Measurements from ENCODE around the gene SPAG16.
"Not testable (repeated sequence)": the region's sequence is repeated elsewhere in the genome, so short reads cannot be mapped to it uniquely, and the experiment has no call there.

Gene SPAG16

DNA sequence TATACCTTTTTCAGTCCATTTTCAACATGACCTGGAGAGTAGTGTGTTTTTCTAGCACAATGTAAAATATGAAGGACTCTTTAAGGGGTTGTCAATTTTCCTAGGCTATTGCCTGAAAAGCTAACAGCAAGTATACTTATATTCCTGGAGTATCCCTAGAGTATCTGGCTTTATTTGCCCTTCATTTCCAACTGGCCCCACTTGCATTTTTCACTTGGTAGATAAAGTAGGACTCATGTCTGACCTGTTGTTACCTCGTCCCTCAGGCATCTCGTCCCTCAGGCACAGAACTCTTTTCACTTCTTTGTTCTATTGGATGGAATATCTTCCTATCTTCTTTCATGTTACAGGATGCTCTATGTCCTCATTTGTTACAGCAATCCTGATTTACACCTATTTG lies 69.2 kb downstream of the SPAG16 start:
- Histone ChIP-seq H3K4me3 (no peak overlapping the region), H3K27ac (no peak overlapping the region)

DNA sequence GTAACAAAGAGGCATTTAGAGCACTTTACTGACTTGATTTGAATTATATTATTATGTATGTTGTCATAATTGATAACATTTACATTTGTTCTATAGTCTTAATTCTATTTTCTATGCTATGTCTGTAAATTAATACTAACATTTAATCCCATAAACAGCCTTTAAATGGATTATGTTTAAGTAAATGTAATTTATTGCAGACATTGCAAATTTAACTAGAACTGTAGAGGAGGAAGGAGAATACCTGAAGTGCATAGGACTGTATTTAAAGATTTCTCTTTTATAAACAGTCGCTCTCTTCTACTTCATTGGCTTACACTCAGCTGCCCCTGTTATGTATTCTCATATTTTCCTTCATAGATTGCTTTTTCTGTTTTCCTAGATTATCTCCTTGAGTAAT lies 92.4 kb downstream of the SPAG16 start:
- Histone ChIP-seq H3K27ac (no peak overlapping the region), H3K4me3 (no peak overlapping the region)

DNA sequence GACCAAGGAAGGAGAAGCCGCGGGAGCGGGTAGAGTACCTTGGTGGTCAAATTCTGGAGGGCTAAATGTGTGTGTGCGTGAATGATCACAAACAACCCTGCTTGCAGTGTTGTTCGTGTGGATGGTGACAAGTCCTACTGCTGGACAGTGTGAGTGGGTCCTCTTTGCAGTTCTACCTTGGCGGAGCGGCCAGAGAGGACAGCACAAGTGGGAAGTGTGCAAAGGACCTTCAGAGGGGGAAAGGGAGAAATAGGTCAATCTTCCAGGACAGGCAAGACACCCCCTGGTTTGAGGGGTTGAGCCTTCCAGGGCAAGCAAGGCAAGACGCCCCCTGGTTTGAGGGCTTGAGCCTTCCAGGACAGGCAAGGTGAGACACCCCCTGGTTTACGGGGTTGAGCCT lies 122.8 kb downstream of the SPAG16 start:
- not testable (repeated sequence) for H3K27ac ChIP-seq, H3K4me3 ChIP-seq

DNA sequence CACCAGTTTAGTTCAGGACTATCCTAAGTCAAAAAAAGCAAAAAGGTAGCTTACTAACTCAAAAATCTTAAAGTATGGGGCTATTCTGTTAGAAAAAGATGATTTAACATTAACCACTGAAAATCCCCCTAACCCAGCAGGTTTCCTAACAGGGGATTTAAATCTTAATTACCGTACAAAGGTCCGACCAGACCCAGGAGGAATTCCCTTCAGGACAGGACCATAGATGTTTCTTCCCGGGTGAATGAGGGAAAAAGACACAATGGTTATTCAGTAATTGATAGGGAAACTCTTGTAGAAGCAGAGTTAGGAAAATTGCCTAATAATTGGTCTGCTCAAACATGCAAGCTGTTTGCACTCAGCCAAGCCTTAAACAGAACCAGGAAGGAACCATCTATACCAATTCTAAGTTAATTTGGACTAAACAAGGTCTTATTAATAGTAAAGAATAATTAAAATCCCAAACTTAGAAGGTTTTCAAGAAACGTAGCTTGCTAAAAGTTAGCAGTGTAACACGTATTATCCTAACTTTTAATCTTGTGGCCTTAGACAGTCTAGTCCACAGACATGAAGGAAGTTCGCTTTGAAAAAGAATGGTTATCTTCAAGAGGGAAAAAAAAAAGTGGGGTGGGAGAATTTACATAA lies 124.3 kb downstream of the SPAG16 start:
- H3K27ac ChIP-seq = not testable (repeated sequence)

DNA sequence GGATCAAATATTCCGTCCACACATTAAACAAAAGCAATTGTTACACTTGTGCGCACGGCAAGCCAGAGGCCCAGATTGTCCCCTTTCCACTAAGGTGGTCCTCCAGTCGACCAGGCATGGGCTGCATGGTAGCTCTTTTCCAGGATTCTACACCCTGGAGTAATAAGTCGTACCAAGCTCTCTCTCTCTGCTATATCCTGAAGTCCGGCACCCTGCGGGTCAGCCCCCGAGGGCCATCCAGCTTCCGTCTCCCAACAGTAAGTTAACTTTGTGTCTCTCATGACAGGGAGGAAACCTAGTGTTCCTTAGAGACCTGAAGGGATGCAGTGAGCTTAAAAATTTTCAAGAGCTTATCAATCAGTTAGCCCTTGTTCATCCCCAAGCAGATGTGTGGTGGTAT lies 126.4 kb downstream of the SPAG16 start:
- H3K27ac ChIP-seq, H3K4me3 ChIP-seq: not testable (repeated sequence)

More for the DNA sequence above, 124.3 kb downstream of the SPAG16 start:
- H3K4me3 ChIP-seq = not testable (repeated sequence)

DNA sequence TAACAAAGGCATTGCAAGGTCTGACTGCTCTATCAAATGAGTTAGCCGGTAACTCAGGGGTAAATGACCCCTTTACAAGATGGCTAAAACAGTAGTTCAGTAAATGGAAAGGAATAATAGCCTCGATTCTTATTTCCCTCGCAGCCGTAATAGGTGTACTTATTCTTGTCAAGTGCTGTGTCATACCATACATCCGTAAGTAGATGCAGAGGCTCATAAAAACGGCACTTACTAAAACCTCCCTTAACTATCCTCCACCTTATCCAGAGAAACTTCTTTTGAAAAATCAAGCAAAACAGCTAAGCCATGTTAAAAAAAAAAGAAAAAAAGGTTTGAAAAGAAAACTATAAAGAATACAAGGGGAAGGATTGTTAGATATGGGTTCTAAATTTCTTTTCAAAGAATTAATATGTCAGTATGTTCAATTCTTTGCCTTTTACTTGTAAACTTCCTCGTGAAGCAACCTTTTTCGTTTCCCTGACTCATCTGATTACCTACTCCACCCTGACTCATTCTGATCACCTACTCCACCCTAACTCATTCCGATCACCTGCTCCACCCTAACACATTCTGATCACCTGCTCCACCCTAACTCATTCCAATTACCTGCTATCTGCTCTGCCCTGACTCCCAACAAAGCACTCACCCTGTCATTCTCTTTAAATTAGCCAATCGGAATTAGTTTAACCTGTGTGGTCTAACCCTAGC lies 127.5 kb downstream of the SPAG16 start:
- no peak overlapping the region for H3K27ac ChIP-seq

DNA sequence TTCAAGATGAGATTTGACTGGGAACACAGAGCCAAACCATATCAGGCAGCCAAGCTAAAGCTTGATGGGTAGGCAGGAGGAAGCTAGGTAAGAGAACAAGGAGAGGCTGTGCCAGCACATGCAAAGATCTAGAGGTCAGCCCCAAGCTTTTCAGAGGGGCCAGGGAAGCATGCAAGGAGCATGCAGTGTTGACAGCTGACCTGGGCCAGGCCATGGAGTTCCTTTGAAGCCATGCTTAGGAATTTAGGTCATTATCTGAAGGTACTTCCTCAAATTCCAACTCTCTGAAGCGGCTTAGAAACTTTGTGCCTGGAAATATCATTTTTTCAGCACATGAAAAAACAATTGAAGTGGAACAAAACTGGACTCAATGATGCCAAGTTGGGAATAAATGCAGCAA lies 130.8 kb downstream of the SPAG16 start:
- H3K27ac ChIP-seq = no peak overlapping the region
- H3K4me3 ChIP-seq = no peak overlapping the region

More for the DNA sequence above, 127.5 kb downstream of the SPAG16 start:
- no peak overlapping the region for H3K4me3 ChIP-seq

DNA sequence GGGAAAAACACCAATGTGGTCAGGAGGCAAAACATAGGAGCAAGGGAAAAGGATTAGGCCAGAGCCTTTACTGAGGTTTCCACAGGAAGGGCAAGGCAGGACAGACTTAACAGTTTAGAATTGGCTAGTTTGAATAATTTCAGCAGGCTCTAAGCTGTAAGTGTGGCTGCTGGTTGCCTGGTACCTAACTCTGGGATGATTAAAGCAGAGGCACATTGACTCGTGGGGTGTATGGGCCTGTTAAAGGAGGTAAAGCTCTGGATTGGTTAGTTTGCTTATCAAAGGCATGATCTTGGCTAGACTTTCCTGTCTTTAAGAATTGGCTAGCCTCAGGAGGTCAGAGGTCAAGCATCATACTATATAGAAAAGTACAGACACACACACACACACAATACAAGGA lies 132.6 kb downstream of the SPAG16 start:
- Histone ChIP-seq H3K4me3 (no peak overlapping the region), H3K27ac (no peak overlapping the region)

DNA sequence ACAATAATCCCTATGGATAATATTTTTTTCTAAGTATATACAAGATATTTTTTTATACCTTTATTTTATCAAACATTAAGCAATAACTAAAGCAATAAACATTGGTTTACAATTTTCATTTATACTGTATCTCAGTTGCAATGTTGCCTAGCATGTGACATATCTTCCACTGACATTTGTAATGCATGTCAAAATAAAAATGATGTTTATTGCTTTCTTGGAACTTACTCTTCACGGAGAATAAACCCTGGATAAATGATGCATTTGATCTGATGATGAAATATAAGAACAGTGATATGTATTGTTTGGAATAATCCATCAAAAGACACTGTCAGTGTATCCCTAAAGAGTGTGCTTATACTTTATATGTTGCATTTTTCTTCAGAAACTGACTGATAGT lies 135.7 kb downstream of the SPAG16 start:
- no peak overlapping the region for H3K4me3 ChIP-seq
- H3K27ac ChIP-seq = no peak overlapping the region

DNA sequence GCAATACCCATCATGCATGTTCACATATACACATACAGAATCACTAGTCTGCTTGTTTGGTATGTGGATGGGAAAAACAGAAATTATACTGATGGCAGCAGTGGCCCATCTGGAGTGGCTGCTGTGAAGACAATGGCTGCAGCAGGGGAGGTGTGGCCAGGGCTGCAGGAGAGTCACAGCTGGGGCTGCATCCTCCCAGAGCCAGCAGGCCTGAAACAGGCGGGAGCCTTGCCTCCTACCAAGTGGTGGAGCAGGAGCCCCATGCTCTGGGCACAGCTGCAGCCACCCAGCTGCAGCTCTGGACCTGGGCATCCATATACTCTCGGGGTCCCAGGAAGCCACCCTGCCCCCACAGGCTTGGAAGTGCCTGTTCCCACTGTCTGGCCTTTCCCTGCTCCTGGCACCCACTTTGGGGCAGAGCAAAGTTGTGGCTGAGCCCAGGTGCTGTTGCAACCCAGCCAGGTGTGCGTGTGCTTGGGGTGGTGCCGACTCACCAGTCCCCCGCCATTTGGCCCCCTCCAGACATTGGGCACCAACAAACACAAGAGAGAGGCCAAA lies 136.6 kb downstream of the SPAG16 start:
- H3K27ac ChIP-seq = no peak overlapping the region
- H3K4me3 ChIP-seq = no peak overlapping the region

DNA sequence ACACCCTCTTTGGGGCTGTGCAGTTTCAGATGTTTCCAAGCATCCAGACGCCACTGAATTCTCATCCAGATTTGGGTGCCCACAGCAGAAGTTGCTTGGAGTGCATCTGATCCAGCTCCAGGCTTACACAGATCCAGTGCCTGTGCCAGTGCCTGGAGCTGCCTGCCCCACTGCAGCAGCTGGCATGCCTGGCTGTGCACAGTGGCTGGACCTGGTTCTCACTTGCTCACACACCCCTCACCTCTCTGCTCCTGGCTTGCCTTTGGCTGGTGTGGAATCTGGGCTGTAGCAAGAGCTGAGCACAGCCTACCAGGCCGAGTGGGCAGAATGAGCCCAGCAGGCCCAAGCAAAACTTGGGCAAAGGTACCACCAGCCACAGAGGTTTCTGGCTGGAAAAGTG lies 137.9 kb downstream of the SPAG16 start:
- Histone ChIP-seq H3K27ac (no peak overlapping the region), H3K4me3 (no peak overlapping the region)

DNA sequence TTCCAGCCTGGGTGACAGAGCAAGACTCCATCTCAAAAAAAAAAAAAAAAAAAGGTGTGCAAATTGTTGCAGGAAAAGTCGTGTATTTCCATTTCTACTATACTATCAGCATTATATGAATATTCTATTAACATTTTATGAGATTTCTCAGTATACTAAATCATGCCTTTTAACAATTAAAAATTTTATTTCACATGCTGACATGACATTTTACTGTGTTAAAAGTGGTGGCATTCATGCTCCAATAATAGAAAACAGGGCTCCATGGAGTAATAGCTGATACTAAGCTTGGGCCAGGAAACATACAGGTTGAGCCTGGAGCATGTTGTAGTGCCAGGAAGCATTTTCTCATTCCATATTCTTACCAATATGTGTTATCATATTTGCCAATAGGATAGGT lies 141.4 kb downstream of the SPAG16 start:
- H3K4me3 ChIP-seq = no peak overlapping the region
- H3K27ac ChIP-seq = no peak overlapping the region

DNA sequence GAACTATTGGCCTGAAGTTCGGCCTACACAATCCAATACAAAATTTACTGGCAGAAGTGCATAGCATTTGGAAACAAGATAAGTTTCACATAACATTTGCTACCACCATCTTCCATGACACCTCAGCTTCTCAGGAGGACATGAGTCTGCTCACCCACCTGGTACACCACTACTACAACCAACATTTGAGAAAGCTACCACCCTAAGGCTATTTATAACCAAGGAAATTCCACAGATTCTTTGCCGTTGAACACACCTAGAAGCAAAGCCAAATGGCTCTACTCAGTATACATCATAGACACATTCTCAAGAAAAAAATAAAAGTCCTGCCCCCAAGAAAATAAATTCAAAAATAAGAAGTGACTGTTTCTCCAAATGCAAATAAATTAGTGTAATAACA lies 145.3 kb downstream of the SPAG16 start:
- H3K27ac ChIP-seq = no peak overlapping the region

DNA sequence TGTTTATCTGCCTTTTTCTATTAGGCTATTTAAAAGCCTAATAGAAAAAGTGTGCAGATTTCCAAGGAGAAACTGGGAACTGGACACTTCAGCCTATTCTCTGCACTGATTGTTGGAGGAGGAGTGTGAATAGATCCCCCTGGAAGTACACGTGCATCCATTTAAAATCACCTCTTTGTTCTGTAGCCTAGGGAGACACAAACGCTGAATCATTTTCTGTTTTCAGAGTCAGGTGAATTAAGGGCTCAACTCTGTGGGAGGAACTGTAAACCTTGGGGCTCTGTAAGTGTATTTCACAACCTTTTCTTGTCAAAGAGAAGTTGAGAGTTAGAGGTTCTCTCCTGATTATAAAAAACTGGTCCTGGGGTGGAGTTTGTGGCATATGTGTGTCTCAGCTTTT lies 159.7 kb downstream of the SPAG16 start:
- no peak overlapping the region for H3K4me3 ChIP-seq
- H3K27ac ChIP-seq = no peak overlapping the region

More for the DNA sequence above, 145.3 kb downstream of the SPAG16 start:
- no peak overlapping the region for H3K4me3 ChIP-seq

DNA sequence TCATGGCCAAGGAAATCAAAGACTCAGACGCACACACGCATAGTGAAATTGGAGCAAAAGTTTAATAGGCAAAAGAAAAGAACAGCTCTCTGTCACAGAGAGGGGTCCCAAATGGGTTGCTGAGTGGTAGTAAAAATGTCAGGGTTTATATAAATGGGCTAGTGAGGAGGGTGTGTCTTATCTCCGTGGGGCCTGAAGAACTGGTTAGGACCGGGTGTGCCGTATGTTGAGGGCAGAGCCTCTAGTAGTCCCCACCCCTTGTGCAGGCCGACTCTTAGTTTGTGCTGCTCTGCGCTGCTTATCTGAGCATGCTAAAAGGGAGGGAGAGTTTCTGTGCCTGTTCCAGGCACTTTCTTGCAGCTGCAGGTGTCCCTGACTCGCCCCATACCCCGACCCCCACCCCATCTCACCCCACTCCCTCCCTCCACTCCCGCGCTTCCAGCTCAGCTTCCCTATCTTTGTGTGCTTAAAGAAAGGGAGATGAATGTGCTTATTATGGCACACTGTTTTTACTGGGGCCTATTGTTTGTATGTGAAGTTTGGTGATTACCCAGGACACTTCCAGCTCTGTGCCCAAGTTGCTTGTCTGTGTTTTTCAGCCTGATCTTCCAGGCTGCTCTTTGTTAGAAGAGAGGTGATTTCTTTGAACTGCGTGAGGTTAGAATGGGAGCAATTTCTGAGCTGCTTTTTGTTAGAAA lies 167.4 kb downstream of the SPAG16 start:
- Histone ChIP-seq H3K27ac (peak overlapping the region in 1 of 21 experiments; percentile 43), H3K4me3 (no peak overlapping the region)

DNA sequence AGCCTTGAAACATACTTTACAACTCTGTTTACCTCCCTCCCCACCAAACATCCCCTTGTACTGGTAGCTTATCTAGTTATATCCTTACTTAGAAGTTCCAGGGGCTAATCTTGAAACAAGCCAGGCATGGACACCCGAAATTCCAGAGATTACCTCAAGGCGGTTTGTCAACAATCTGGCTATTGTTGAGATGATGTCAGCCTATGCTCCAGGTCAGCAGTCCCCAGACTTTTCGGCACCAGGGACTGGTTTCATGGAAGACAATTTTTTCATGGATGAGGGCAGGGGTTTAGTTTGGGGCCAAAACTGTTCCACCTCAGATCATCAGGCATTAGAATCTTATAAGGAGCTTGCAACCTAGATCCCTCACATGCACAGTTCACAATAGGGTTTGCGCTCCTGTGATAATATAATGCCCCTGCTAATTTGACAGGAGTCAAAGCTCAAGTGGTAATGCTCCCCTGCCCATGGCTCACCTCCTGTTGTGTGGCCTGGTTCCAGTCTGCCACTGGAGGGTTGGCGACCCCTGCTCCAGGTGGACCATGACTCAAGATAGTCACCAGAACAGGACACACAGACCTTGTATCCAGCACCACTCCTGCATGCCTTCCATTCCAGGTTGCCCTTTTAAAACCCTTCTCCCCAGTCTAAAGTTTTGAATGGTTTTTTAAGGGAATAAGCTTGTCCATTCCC lies 171.2 kb downstream of the SPAG16 start:
- no peak overlapping the region for H3K4me3 ChIP-seq
- H3K27ac ChIP-seq = no peak overlapping the region

DNA sequence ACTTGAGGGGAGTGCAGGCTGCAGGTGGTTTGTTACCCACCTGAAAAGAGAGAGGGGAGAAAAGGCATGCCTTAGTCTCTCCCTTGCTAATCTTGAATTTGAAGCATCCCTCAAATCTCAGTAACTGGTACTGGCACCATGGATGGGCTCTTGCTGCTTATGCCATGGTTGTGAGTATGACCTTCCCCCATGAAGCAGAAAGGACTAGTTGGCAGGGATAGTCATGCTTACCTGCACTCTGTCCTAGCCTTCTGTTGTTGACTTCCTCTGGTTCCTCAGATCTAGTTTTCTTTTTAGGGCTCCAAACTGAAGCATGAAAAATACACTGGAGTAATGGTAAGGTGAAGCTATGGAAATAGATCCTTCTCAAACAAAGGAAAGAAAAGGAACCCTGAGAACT lies 191.2 kb downstream of the SPAG16 start:
- Histone ChIP-seq H3K4me3 (no peak overlapping the region), H3K27ac (no peak overlapping the region)

DNA sequence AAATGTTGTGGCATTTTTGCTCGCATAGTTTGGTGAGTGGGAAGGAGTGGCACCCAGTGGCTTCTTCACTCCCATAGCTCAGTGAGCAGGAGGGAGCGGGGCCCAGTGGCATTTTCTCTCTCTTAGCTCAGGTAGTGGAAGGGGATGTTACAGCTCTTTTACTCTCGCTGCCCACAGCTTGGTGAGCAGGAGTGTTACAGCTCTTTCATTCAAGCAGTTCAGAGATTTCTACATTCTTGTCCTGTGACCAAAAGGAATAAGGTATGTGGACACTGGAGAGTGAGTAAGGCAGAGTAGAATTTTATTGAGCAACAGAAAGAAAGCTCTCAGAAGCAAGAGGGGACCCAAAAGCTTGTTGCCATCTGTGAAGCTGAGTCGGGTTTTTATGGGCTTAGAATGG lies 192.4 kb downstream of the SPAG16 start:
- Histone ChIP-seq H3K4me3 (no peak overlapping the region), H3K27ac (no peak overlapping the region)

DNA sequence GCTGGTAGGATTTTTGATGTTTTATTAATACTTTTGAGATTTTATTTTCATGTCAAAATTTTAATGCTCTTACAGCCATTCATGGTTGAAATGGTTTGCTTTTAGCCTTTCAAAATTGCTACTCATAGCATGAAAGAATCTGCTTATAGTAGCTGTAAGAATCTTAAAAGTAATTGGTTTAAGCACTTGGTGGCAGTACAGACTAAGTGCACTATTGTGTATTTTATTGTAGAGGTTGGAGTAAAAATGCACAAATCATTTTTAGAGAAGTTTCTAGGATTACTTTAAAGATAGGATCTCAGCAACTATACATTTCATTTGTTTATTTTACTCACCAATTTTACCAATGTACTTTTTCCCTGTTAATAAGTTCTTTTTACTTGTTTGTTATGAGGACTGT lies 205.8 kb downstream of the SPAG16 start:
- Histone ChIP-seq H3K4me3 (no peak overlapping the region), H3K27ac (no peak overlapping the region)

DNA sequence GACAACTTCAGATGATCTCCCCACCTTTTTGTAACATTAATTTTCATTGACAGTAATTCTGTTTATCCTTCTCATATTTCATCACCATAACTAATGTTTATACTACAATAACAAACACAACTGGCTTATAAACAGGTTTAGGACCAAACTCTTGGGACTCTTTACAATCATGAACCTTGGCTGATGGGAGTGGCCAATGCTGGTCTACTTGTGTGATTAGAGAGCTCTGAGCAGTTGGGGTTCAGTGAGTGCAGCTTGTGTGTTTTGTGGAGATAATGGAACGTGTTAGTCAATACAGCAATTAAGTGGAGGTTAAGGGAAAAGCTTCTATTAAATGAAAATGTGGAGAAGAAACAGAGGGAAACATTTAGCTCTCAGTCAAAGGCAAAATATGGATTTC lies 207.1 kb downstream of the SPAG16 start:
- Histone ChIP-seq H3K4me3 (no peak overlapping the region), H3K27ac (no peak overlapping the region)

All from skin epidermis (tissue), 12 donors.